ENCODE data around the gene UBE2I.

DNA sequence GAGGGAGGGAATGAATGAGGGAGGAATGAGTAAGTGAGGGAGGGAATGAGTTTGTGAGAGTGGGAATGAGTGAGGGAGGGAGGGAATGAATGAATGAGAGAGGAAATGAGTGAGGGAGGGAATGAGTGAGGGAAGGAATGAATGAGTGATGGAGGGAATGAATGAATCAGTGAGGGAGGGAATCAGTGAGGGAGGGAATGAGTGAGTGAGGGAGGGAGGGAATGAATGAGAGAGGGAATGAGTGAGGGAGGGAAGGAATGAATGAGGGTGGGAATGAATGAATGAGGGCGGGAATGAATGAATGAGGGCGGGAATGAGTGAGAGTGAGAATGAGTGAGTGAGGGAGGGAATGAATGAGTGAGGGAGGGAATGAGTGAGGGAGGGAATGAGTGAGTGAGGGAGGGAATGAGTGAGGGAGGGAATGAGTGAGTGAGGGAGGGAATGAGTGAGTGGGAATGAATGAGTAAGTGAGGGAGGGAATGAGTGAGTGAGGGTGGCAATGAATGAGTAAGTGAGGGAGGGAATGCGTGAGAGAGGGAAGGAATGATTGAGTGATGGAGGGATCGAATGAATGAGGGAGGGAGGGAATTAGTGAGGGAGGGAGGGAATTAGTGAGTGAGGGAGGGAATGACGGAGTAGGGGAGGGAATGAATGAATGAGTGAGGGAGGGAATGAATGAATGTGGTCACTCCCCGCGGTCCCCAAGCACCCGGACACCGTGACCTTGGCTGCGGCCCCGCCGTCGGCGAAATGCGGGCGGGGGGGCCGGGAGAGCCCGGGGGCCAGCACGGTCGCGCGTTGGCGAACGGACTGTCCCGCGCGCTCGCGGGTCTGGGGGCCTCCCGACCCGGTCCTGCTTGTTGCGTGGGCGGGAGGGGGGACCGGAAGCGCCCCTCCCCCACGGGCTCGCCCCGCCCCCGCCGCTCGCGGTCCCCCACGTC, 1.1 kb upstream of the UBE2I start:
- peak; percentile 15; the same call in 1 of the 2 replicates for TF ChIP-seq ZNF324 (tag by site-specific recombination; IDR thresholded peaks at IDR 0.05)
- TF ChIP-seq TCF7L2 (IDR thresholded peaks at IDR 0.05; ENCODE audit: borderline replicate concordance, low read depth, low read length) = no peak
- TF ChIP-seq ZNF416 (tag by site-specific recombination; IDR thresholded peaks at IDR 0.05) = no peak
- TF ChIP-seq, protein P1, sequence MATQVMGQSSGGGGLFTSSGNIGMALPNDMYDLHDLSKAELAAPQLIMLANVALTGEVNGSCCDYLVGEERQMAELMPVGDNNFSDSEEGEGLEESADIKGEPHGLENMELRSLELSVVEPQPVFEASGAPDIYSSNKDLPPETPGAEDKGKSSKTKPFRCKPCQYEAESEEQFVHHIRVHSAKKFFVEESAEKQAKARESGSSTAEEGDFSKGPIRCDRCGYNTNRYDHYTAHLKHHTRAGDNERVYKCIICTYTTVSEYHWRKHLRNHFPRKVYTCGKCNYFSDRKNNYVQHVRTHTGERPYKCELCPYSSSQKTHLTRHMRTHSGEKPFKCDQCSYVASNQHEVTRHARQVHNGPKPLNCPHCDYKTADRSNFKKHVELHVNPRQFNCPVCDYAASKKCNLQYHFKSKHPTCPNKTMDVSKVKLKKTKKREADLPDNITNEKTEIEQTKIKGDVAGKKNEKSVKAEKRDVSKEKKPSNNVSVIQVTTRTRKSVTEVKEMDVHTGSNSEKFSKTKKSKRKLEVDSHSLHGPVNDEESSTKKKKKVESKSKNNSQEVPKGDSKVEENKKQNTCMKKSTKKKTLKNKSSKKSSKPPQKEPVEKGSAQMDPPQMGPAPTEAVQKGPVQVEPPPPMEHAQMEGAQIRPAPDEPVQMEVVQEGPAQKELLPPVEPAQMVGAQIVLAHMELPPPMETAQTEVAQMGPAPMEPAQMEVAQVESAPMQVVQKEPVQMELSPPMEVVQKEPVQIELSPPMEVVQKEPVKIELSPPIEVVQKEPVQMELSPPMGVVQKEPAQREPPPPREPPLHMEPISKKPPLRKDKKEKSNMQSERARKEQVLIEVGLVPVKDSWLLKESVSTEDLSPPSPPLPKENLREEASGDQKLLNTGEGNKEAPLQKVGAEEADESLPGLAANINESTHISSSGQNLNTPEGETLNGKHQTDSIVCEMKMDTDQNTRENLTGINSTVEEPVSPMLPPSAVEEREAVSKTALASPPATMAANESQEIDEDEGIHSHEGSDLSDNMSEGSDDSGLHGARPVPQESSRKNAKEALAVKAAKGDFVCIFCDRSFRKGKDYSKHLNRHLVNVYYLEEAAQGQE (tag by site-specific recombination; IDR thresholded peaks at IDR 0.05) = no peak
- TF ChIP-seq, protein P2, sequence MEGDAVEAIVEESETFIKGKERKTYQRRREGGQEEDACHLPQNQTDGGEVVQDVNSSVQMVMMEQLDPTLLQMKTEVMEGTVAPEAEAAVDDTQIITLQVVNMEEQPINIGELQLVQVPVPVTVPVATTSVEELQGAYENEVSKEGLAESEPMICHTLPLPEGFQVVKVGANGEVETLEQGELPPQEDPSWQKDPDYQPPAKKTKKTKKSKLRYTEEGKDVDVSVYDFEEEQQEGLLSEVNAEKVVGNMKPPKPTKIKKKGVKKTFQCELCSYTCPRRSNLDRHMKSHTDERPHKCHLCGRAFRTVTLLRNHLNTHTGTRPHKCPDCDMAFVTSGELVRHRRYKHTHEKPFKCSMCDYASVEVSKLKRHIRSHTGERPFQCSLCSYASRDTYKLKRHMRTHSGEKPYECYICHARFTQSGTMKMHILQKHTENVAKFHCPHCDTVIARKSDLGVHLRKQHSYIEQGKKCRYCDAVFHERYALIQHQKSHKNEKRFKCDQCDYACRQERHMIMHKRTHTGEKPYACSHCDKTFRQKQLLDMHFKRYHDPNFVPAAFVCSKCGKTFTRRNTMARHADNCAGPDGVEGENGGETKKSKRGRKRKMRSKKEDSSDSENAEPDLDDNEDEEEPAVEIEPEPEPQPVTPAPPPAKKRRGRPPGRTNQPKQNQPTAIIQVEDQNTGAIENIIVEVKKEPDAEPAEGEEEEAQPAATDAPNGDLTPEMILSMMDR (tag by site-specific recombination; IDR thresholded peaks at IDR 0.05) = no peak
- TF ChIP-seq ZNF747 (tag by site-specific recombination; IDR thresholded peaks at IDR 0.05) = no peak
- TF ChIP-seq ZNF292 (tag by site-specific recombination; IDR thresholded peaks at IDR 0.05; ENCODE audit: borderline replicate concordance, low read depth) = no peak
- no peak for TF ChIP-seq ZNF274 (IDR thresholded peaks at IDR 0.05; ENCODE audit: low read length)
- no peak for TF ChIP-seq ZNF274 (tag by site-specific recombination; IDR thresholded peaks at IDR 0.05; ENCODE audit: borderline replicate concordance)
- peak; percentile 92 for TF ChIP-seq BCL11A (tag by site-specific recombination; IDR thresholded peaks at IDR 0.05; ENCODE audit: low read depth)
- TF ChIP-seq ZSCAN16 (tag by site-specific recombination; IDR thresholded peaks at IDR 0.05) = peak; percentile 95
- peak; percentile 100 for TF ChIP-seq ZNF24 (tag by site-specific recombination; IDR thresholded peaks at IDR 0.05)
- TF ChIP-seq ZNF623 (tag by site-specific recombination; IDR thresholded peaks at IDR 0.05) = no peak
- no peak for TF ChIP-seq YY1 (tag by site-specific recombination; IDR thresholded peaks at IDR 0.05)

All from HEK293 (cell line).